ENCODE data around the gene MYZAP. TPM values are rescaled to one million over a fixed set of nuclear protein-coding genes. Genes with fewer than 3 reads are reported as not detected.

Gene MYZAP
- total and polyA plus RNA-seq, 2 of the 13 experiments (the other 11 are each of a cell fraction or from before 2014, with no cell fraction given), result not detected

- TF ChIP-seq DMAP1 (CRISPR knock-in tag; IDR thresholded peaks at IDR 0.05) (no peak), PRDM4 (CRISPR knock-in tag; IDR thresholded peaks at IDR 0.05; ENCODE audit: borderline replicate concordance) (no peak)
Measured at GRCh38 chr15:57554063-57554811, 37.5 kb upstream of the MYZAP start (continued).

- Histone ChIP-seq H3K9ac (ENCODE audit: insufficient read depth, low read depth, low read length) (no peak overlapping the region), H2AFZ (ENCODE audit: low read length) (no peak overlapping the region), H3K79me2 (ENCODE audit: insufficient read depth, low read length) (no peaks in the 10 kb centered on the region), H3K27ac (ENCODE audit: extremely low read length, insufficient read depth, low read length) (no peak overlapping the region), H3K36me3 (replicated peaks in 1 of 2; ENCODE audit: control insufficient read depth in 1 of 2, insufficient read depth in 2 of 2, low read length in 2 of 2) (no peaks in the 10 kb centered on the region), H3K4me3 (replicated peaks in 1 of 3; ENCODE audit: insufficient read depth in 1 of 3, low read depth in 2 of 3, low read length in 3 of 3) (no peak overlapping the region), H3K4me1 (ENCODE audit: insufficient read depth, low read length) (peaks cover 13% of the 10 kb centered on the region), H3K4me2 (ENCODE audit: low read depth, low read length) (no peak overlapping the region), H3K27me3 (ENCODE audit: control insufficient read depth in 1 of 2, insufficient read depth in 2 of 2, low read length in 2 of 2) (no peaks in the 10 kb centered on the region), H4K20me1 (ENCODE audit: insufficient read depth, low read length) (no peaks in the 10 kb centered on the region), H3K9me3 (ENCODE audit: low read length) (no peaks in the 10 kb centered on the region)
- intact Hi-C loops (cut with micrococcal nuclease; ENCODE audit: unreplicated experiment), result no loop called here
- TF ChIP-seq RCOR2 (CRISPR knock-in tag; IDR thresholded peaks at IDR 0.05), result no peak
- TF ChIP-seq EP300 (IDR thresholded peaks at IDR 0.05; ENCODE audit: low read depth in 2 of 2, low read length in 2 of 2), result no peak
- no peak for TF ChIP-seq EP300 (CRISPR knock-in tag; IDR thresholded peaks at IDR 0.05; ENCODE audit: borderline replicate concordance)
- no peak for TF ChIP-seq ZBTB26 (CRISPR knock-in tag; IDR thresholded peaks at IDR 0.05; ENCODE audit: borderline replicate concordance)
- no peak for TF ChIP-seq PREB (CRISPR knock-in tag; IDR thresholded peaks at IDR 0.05)
- no peak for TF ChIP-seq FOXM1 (CRISPR knock-in tag; IDR thresholded peaks at IDR 0.05)
- CTCF ChIA-PET (ENCODE audit: low intra/inter-chr PET ratio, low total read pairs), result no interaction called here
- DNase-seq (ENCODE audit: low spot score) (no peak), ATAC-seq (no peak), FAIRE-seq (no peak)
- 98% methylated on average over 4 of the region's 4 CpGs for WGBS (ENCODE audit: low lambda C conversion rate)
- in situ Hi-C loops (cut with HindIII; ENCODE audit: extremely low pct_ligation_motif_present, low pct_unique_long_range_greater_than_20kb), result no loop called here
- BruUV-seq (replicated peaks), result no TSS peak
- POLR2A ChIA-PET, result no interaction called here
Measured at GRCh38 chr15:57554812-57555179, 36.9 kb upstream of the MYZAP start.
